Activated naive CD8-positive, alpha-beta T cell treated with anti-CD3 and anti-CD28 coated beads for 36 hours (primary cell): ENCODE measurements around the gene SEMA3B. TPM values are rescaled to one million over a fixed set of nuclear protein-coding genes. Genes with fewer than 3 reads are reported as not detected.

Experiments used
- DNase-seq: peaks from one replicate; pipeline ENCODE4 v3.0.0; 2021
- H3K27ac Mint-ChIP-seq: one replicate; pipeline ENCODE4 v1.8.0; 2022; ENCODE audit warnings: mild to moderate bottlenecking, moderate library complexity, mixed read lengths
- H3K27me3 Mint-ChIP-seq: one replicate; pipeline ENCODE4 v1.8.0; 2022; ENCODE audit warnings: mild to moderate bottlenecking, mixed read lengths
- H3K36me3 Mint-ChIP-seq: one replicate; pipeline ENCODE4 v1.8.0; 2021; ENCODE audit warnings: mild to moderate bottlenecking, mixed read lengths
- H3K4me1 Mint-ChIP-seq: one replicate; pipeline ENCODE4 v1.8.0; 2021; ENCODE audit warnings: mixed read lengths
- H3K4me3 Mint-ChIP-seq: one replicate; pipeline ENCODE4 v1.8.0; 2022; ENCODE audit warnings: mild to moderate bottlenecking, moderate library complexity, mixed read lengths
- H3K9me3 Mint-ChIP-seq: one replicate; pipeline ENCODE4 v1.8.0; 2022; ENCODE audit warnings: mixed read lengths
- total RNA-seq, 2 experiments: library from RNA; stranded (reverse); gene quantifications; one replicate each; pipeline ENCODE4 v1.2.3, GENCODE V29; 2021

The SEMA3B gene
- total RNA-seq, 2 experiments from 2014 or later: 1.2 to 1.6 TPM

GRCh38 chr3:50245251-50245745, 23.6 kb upstream of the SEMA3B start:
- Mint-ChIP-seq H3K36me3 (no peaks in the 10 kb centered on the region), H3K27ac (peak overlapping the region; percentile 90), H3K4me1 (peaks cover 66% of the 10 kb centered on the region), H3K9me3 (no peaks in the 10 kb centered on the region), H3K27me3 (no peaks in the 10 kb centered on the region), H3K4me3 (peak overlapping the region; percentile 71)
- peak; percentile 18 for DNase-seq

GRCh38 chr3:50245831-50246516, 23.0 kb upstream of the SEMA3B start:
- H3K36me3 Mint-ChIP-seq: peaks cover under 1% of the 10 kb centered on the region
- peak; percentile 96 for DNase-seq
- H3K27me3 Mint-ChIP-seq: no peaks in the 10 kb centered on the region
- H3K9me3 Mint-ChIP-seq: no peaks in the 10 kb centered on the region
- H3K4me3 Mint-ChIP-seq: peak overlapping the region; percentile 71
- H3K27ac Mint-ChIP-seq: peak overlapping the region; percentile 90
- peaks cover 66% of the 10 kb centered on the region for H3K4me1 Mint-ChIP-seq

GRCh38 chr3:50246517-50246954, 22.4 kb upstream of the SEMA3B start:
- Mint-ChIP-seq H3K27me3 (no peaks in the 10 kb centered on the region), H3K9me3 (no peaks in the 10 kb centered on the region), H3K36me3 (peaks cover 2% of the 10 kb centered on the region), H3K4me3 (peak overlapping the region; percentile 71), H3K4me1 (peaks cover 67% of the 10 kb centered on the region), H3K27ac (peak overlapping the region; percentile 90)
- DNase-seq: peak; percentile 89

DNA sequence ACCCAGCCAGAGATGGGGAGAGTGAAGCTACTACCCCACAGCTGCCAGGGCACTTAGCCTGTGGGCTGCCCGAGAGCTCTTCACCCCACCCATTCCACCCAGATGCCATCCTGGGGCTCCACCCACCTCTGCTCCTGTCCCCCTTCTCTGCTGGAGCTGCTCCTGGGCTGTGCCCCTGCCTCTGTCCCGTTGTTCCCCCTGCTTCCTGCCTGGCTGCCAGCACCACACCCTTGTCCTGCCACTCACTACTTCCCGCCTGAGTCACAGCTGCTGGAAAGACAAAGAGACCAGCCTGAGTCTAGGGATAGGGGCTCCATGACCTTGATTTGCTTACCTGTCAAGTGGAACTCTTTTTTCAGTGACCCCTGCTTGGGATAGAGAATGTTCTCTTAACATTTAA, 20.6 kb upstream of the SEMA3B start:
- peaks cover 50% of the 10 kb centered on the region for H3K4me1 Mint-ChIP-seq
- H3K9me3 Mint-ChIP-seq: no peaks in the 10 kb centered on the region
- DNase-seq: no peak
- H3K4me3 Mint-ChIP-seq: no peak overlapping the region
- H3K27ac Mint-ChIP-seq: peak overlapping the region; percentile 78
- no peaks in the 10 kb centered on the region for H3K27me3 Mint-ChIP-seq
- peaks cover 2% of the 10 kb centered on the region for H3K36me3 Mint-ChIP-seq

DNA sequence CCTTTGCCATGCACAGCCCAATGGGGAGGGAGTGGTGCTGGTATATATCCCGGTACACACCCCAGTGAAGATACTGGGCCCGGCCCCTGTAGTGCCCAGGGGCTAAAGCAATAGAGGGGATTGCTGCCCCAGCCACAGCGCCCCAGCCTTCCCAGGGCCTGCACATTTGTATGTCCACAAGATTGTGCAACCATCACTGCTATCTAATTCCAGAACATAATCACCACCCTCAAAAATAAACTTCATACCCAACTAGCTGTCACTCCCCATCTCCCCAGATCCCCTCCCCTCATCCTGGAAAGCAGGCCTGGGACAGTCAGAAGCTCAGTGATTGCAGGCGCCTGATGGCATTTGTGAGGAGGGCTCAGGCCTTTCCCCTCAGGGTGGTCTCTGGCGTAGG, 19.5 kb upstream of the SEMA3B start:
- H3K4me1 Mint-ChIP-seq: peaks cover 47% of the 10 kb centered on the region
- H3K27ac Mint-ChIP-seq: no peak overlapping the region

GRCh38 chr3:50250514-50250913, 18.4 kb upstream of the SEMA3B start:
- no peak for DNase-seq
- Mint-ChIP-seq H3K27me3 (no peaks in the 10 kb centered on the region), H3K4me3 (no peak overlapping the region), H3K27ac (peak overlapping the region; percentile 46), H3K9me3 (no peaks in the 10 kb centered on the region), H3K36me3 (peaks cover 4% of the 10 kb centered on the region), H3K4me1 (peaks cover 38% of the 10 kb centered on the region)

More for the DNA sequence above, 19.5 kb upstream of the SEMA3B start:
- Mint-ChIP-seq H3K9me3 (no peaks in the 10 kb centered on the region), H3K36me3 (peaks cover 4% of the 10 kb centered on the region), H3K27me3 (no peaks in the 10 kb centered on the region), H3K4me3 (no peak overlapping the region)
- DNase-seq: no peak

- Mint-ChIP-seq H3K27ac (peak overlapping the region; percentile 77), H3K4me3 (no peak overlapping the region), H3K36me3 (peaks cover 4% of the 10 kb centered on the region), H3K4me1 (peaks cover 34% of the 10 kb centered on the region), H3K27me3 (no peaks in the 10 kb centered on the region), H3K9me3 (no peaks in the 10 kb centered on the region)
- DNase-seq: peak; percentile 23
Observed at GRCh38 chr3:50251220-50251619, 17.7 kb upstream of the SEMA3B start.

DNA sequence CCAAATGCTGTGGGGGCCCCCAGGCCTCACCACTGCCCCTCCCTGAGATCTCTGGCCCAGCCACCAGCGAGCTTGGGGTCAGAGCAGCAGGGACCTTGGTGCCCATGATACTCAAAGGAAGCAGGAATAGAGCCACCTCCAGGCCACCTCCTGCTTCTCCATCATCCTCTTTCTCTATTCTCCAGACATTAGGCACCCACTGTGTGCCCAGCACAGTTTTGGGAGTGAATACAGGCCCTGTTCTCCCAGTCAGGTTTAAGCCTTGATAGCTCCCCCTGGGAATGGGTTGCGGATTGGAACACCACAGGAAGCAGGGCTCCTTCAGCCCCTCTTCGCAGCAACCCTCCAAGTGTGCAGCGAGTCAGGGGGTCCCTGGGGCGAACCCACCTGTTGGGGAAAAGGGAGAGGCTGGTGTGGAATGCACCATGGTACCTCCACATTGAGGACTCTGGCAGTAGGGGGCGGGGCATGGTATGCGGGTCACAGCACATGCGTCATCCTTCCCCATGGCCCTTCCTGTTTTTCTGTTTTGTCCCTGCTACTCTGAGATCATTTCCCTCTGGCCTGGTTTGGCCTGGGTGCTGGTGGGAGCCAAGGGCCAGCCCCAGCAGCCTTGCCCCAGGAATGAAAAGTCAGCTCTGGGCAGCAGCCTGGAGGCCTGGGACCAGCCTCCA, 14.2 kb upstream of the SEMA3B start:
- Mint-ChIP-seq H3K36me3 (peaks cover 20% of the 10 kb centered on the region), H3K4me1 (peaks cover 20% of the 10 kb centered on the region), H3K27me3 (no peaks in the 10 kb centered on the region), H3K4me3 (no peak overlapping the region), H3K27ac (no peak overlapping the region), H3K9me3 (no peaks in the 10 kb centered on the region)
- no peak for DNase-seq

DNA sequence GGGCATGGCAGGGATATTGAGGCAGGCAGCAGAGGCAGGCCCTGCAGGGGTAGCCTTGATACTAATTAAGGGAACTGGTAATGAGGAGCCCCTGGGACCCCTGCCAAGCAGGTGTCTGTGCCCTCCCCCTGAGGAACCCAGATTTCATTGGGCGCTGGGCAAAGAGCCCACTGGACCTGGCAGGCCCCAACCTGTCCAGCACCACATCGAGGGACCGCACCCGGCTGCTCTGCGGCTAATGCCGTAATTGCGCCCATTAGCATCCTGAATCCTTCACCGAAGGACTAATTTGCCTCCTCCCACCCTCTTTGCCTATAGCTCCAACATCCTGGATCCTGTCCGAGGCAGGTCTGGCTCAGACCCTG, 13.7 kb upstream of the SEMA3B start:
- H3K27ac Mint-ChIP-seq: no peak overlapping the region
- peaks cover 20% of the 10 kb centered on the region for H3K36me3 Mint-ChIP-seq
- H3K4me1 Mint-ChIP-seq: peaks cover 18% of the 10 kb centered on the region
- no peak for DNase-seq
- H3K27me3 Mint-ChIP-seq: no peaks in the 10 kb centered on the region
- H3K9me3 Mint-ChIP-seq: no peaks in the 10 kb centered on the region
- H3K4me3 Mint-ChIP-seq: no peak overlapping the region

DNA sequence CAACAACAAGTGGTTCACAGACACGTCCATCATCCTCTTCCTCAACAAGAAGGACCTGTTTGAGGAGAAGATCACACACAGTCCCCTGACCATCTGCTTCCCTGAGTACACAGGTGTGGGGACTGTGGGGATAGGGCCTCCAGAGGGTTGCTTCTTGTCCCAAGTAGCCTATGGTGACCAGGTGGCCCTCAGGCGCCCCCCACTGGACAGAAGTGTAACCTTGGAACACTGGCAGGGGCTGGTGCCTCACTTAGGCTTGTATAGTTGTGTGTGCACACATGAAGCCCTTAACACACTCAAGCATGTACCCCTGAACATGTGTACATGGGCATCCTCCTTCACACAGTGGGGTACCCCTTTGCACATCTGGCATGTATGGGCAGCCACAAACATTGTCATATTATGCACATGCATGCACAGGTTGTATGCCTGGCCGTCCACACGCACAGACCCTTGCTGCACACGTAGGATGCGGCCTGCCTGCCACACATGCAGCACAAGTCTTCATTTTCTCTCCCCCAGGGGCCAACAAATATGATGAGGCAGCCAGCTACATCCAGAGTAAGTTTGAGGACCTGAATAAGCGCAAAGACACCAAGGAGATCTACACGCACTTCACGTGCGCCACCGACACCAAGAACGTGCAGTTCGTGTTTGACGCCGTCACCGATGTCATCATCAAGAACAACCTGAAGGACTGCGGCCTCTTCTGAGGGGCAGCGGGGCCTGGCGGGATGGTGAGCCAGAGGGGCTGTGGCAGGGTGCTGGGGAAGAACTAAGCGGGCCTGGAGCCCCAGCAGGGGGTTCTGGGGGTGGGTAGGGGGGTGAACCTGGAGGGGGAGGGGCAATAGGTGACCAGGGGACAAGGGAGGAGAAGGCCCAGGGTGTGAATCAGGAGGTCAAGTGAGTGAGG, 11.7 kb upstream of the SEMA3B start:
- Mint-ChIP-seq H3K9me3 (no peaks in the 10 kb centered on the region), H3K4me3 (no peak overlapping the region), H3K4me1 (peaks cover 7% of the 10 kb centered on the region), H3K27ac (no peak overlapping the region), H3K27me3 (no peaks in the 10 kb centered on the region), H3K36me3 (peaks cover 18% of the 10 kb centered on the region)
- peak; percentile 37 for DNase-seq

GRCh38 chr3:50258029-50258680, 10.8 kb upstream of the SEMA3B start:
- Mint-ChIP-seq H3K27me3 (no peaks in the 10 kb centered on the region), H3K36me3 (peaks cover 18% of the 10 kb centered on the region), H3K9me3 (no peaks in the 10 kb centered on the region), H3K27ac (peak overlapping the region; percentile 42), H3K4me1 (peaks cover 7% of the 10 kb centered on the region), H3K4me3 (no peak overlapping the region)
- DNase-seq: no peak

DNA sequence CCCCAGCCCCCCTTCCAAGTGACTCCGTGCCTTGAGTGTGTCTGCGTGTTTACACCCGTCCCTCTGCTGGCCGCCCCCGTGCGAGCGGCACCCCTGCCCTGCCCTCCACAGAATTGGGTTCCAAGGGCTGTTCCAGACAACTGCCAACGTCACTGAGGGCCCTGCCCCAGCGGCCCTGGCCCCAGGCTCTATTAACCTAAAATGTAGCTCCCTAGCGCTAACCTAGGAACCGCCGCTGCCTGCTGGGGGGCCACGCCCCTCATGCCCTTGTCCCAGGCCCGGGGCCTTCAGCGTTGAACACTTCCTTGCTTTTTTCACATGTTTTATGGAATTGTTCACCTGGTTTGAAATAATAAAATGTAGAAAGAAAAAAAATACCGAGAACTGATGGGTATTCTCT, 10.0 kb upstream of the SEMA3B start:
- peaks cover 3% of the 10 kb centered on the region for H3K4me1 Mint-ChIP-seq
- no peak for DNase-seq
- H3K9me3 Mint-ChIP-seq: no peaks in the 10 kb centered on the region
- no peak overlapping the region for H3K27ac Mint-ChIP-seq
- no peak overlapping the region for H3K4me3 Mint-ChIP-seq
- H3K36me3 Mint-ChIP-seq: peaks cover 16% of the 10 kb centered on the region
- H3K27me3 Mint-ChIP-seq: no peaks in the 10 kb centered on the region

DNA sequence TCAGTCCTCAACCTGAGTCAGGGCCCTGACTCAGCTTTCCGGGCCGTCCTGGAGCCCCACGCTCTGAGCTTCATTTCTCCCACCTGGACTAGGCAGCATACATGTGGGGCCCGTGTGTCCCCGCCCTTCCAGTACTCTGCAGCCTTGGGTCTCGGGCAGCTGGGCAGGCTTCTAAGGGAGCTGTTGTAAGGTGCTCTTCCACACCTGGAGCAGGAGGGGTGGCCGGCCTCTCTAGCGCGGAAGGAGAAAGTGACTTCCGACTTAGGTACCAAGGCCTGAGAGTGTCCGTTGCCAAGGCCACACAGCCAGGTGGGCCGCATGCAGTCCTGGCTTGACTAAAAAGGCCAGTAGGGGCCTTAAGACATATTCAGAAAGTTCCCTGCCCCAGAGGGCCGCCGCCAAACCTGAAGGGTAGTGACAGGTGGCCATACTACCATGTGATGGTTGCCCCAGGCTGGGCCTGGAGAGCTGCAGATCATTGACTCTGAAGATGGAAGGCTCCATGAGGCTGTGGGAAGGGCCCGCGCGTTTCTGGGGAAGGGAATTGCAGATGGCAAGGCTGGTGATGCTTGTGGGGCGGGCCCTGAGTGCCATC, 9.4 kb upstream of the SEMA3B start:
- Mint-ChIP-seq H3K4me3 (peak overlapping the region; percentile 76), H3K9me3 (no peaks in the 10 kb centered on the region), H3K4me1 (peaks cover 3% of the 10 kb centered on the region), H3K36me3 (peaks cover 16% of the 10 kb centered on the region), H3K27me3 (no peaks in the 10 kb centered on the region), H3K27ac (peak overlapping the region; percentile 81)
- DNase-seq: no peak
